Measurements from ENCODE around the gene CCDC8.
"Not testable (repeated sequence)": the region's sequence is repeated elsewhere in the genome, so short reads cannot be mapped to it uniquely, and the experiment has no call there.

DNA sequence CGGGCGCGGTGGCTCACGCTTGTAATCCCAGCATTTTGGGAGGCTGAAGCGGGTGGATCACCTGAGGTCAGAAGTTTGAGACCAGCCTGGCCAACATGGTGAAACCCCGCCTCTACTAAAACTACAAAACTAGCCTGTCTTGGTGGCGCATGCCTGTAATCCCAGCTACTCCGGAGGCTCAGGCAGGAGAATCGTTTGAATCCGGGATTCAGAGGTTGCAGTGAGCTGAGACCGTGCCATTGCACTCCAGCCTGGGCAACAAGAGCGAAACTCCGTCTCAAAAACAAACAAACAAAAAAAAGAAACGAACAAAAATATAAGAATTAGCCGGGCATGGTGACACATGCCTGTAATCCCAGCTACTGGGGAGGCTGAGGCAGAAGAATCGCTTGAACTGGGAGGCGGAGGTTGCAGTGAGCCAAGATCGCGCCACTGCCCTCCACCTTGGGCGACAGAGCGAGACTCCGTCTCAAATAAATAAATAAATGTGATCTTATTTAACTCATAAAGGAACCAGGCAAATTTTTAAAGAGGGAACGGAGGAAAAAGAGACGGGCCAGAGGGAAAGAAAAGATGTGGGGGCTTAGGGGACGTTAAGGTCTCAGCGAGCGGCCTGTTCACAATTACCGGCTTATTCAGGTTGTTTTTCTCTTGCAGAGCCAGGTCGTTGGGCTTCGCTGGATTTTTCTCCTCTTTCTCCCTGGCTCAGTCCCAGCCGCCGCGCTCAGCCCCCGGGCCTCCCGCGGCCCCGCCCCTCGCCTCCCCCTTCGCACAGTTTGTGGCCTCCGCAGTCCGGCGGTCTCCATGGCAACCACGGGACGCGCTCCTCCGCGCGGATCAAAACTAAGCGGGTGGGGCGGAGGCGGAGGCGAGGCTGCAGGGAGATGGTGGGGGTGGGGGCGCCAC, 2.7 kb upstream of the CCDC8 start:
- TF ChIP-seq ZNF274 (IDR thresholded peaks at IDR 0.05; ENCODE audit: low read depth, low read length); YY1 (IDR thresholded peaks at IDR 0.05; ENCODE audit: insufficient read depth, insufficient read length): not testable (repeated sequence)
